Measurements from ENCODE around the gene COL6A5.
"Not testable (repeated sequence)": the region's sequence is repeated elsewhere in the genome, so short reads cannot be mapped to it uniquely, and the experiment has no call there.

COL6A5 gene

DNA sequence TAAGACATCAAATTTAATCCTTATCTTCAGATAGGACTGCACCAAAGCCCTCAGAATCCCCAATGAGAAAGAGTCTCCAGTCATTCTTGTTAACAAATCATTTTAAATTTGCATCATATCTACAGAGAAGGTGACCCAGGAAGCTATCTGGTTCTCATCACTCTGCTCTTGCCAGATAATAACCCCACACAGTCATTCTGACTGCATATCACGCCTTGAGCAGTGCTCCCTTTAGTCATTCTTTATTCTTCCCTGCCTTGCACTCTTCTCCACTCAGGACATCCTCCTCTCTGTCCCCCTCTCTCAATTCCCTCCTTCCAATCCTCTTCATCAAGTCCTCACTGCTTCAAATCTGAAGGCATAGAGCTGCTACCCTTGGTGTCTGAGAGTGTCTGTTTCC lies 87.8 kb downstream of the COL6A5 start:
- DNase-seq (ENCODE audit: low read depth in 3 of 3, low spot score in 1 of 3): no peak

DNA sequence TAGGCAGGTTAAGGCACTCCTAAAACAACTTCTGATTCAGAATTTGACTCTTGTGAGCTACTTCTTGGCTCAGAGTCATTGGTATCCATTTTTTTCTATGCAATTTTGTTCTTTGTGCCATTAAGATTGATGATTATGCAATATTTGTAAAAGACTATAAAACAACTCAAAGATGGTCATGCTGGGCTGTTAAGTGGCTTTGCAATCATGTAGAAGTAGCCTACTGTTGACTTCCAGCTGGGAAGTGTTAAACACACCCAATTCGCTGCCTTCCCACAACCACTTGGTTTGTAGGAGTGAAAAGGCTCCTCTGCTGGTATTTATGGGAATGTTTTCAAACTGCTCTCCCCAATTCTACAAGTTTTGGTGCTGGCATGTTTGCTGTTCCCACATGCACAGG lies 96.8 kb downstream of the COL6A5 start:
- no peak for DNase-seq (ENCODE audit: low read depth in 3 of 3, low spot score in 1 of 3)

DNA sequence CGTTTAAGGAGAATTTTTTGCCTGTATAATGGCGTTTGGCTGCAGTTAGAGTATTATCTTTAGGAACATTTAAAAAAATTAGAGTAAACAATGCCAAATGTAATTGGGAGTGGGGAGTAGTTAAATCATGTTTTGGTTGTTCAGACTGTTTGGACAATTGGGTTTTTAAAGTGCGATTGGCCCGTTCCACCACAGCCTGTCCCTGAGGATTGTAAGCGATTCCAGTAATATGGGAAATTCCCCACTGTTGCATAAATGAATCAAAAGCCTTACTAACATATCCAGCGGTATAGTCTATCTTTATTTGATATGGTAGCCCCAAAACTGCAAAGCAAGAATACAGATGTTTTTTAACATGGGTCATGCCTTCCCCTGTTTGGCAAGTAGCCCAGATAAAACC lies 101.4 kb downstream of the COL6A5 start:
- DNase-seq (ENCODE audit: low read depth in 3 of 3, low spot score in 1 of 3): not testable (repeated sequence)

DNA sequence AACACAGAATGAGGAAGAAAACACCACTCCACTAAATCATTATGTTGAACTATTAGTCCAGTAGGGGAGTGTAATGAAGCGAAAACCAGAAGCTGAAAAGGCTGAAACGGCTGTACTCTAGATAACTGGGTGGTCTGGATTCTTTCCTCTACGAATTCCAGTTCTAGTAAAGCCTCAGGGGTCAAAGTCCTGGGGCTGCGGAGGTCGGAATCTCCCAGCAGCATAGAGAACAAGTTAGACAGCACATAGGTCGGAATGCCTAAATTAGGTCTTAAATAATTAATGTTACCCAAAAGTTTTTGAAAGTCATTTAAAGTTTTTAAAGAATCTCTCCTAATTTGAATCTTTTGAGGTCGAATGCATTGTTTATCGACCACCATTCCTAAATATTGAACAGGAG lies 102.7 kb downstream of the COL6A5 start:
- not testable (repeated sequence) for DNase-seq (ENCODE audit: low read depth in 3 of 3, low spot score in 1 of 3)

DNA sequence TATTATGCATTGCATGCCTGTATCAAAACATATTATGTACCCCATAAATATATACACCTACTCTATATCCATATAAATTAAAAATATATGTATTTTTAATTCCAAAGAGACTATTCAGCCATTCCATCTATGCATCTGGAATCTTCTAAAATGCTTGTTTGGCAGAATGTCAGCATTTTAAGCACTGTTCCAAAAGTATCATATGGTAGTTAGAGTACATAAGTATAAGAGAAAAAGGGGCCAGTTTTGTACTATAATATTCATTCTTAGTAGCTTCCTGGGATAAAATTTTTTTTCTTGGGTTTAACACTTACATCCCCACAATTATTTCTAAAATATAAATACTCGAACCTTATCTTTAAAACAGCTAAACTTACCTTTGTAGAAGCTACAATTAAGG lies 111.1 kb downstream of the COL6A5 start:
- no peak for DNase-seq (ENCODE audit: low read depth in 3 of 3, low spot score in 1 of 3)

DNA sequence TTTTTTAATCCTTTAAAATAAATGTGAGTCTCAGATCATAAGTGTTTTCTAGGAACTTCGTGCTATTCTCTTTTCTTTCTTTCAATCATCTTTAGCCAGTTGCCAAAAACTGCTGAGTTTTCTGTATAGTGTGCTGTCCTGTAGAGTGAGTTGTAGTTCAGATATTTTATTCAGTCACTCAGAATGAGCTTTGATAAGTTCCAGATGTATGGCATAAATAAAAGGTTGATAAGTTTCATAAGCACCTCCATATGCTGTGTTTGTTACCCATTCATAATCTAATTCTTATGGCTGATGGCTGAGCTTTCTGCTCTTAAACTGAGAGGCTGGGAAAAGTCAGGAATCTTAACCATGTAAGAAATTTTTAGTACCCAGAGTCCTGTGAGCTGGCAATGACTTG lies 112.2 kb downstream of the COL6A5 start:
- DNase-seq (ENCODE audit: low read depth in 3 of 3, low spot score in 1 of 3): no peak

DNA sequence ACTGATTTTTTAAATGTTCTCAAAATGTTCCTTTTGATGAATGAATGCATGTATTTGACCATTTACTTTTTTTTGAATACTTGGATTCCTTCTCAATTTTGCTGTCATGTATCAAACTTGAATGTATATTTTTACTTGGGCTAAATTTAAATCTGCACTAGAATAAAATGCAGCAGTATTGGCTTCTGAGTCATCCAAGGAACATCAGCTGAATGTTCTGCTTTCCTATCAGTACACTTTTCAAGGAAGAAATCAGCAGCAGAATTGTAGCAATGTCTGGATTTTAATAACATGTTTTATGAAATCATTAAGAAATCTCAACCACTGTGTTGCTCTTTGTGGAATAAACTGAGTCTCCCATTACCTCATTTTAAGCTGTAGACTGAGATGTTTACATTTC lies 114.5 kb downstream of the COL6A5 start:
- DNase-seq (ENCODE audit: low read depth in 3 of 3, low spot score in 1 of 3): no peak

DNA sequence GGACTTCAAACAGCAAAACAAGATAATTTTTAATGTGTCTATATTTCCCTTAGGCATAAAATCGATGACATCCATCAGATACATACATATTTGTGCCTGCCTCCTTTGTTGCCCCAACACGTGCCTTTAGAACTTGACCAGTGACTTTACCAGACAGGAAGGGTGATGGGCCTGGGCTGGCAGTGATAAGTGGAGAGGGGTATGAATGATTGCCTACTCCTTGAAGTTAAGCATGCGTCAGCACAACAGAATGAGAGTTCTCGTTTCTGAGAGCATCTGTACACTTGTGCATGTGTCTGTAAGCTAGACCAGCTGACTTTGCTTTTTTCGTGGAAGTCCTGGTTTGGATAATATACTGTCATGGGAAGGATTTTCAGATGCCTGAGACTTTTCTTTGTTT lies 116.6 kb downstream of the COL6A5 start:
- DNase-seq (ENCODE audit: low read depth in 3 of 3, low spot score in 1 of 3): no peak

DNA sequence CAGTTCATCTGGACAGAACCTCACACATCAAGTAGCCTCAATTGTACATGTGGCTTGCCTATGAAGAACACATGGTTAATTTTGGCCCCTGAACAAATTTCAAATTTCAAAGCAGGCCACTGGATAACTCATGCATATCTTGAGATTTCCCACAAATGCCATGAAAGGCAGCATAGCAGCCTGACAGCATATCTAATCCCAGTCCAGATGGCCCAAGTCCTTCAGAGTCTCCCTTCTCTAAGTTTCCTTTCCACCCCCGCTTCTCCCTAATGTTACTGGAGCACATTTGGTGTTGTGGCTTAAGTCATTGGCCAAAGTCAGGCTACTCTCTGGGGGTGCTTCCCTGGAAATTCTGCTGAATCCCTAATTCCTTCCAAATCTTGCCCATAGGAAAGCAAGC lies 117.7 kb downstream of the COL6A5 start:
- DNase-seq (ENCODE audit: low read depth in 3 of 3, low spot score in 1 of 3): no peak

DNA sequence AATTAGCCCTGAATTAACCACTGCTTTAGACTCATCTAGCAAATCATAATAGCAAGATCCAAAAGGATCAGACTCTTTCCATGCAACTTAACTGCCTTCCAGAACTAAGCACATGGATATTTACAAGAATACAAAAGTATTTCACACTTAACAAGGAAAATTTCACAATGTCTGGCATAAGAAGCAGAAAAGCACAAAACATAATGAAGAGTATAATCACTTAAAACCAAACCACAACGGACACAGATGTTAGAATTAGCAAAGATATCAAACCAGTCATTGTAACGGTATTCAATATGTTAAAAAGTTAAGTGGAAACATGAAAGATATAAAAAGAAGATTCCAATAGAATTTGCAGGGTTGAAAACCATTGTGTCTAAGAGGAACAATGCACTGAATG lies 120.0 kb downstream of the COL6A5 start:
- no peak for DNase-seq (ENCODE audit: low read depth in 3 of 3, low spot score in 1 of 3)

DNA sequence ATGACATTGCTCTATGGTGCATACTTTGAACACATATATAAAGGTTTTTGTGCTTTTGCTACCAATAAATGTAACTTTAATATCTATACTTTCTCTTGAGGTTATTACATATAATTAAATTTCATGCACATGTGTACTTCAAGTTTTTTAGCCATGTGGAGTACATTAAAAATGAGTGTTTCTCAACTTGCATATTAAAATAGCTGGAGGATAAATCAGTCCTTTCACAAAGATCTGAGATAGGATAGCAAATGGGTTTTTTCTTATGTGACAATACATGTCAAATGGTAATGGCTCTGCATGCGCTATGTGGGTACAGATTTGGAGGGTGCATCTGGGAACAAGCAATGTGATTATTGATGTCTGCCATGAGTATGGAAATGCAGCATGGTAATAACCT lies 122.8 kb downstream of the COL6A5 start:
- DNase-seq (ENCODE audit: low read depth in 3 of 3, low spot score in 1 of 3): no peak

DNA sequence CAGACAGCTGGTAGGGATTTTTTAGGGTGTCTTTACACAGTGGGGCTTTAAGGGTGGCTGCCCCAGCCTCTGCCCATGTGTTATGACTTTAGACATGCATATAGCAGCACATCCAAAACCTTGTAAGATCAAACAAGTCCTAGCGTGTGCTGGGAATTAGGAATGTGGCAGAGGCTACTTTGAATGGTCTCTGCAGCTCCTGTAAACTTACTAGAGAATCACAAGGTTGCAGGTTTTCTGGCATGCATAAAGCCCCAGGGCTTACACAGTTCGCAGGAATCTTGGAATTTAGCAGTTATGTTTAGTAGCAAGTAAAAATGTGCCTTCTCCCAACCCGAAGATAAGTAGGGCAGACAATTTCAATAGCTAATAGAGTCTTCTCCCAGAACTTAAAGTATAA lies 124.7 kb downstream of the COL6A5 start:
- DNase-seq (ENCODE audit: low read depth in 3 of 3, low spot score in 1 of 3): no peak

DNA sequence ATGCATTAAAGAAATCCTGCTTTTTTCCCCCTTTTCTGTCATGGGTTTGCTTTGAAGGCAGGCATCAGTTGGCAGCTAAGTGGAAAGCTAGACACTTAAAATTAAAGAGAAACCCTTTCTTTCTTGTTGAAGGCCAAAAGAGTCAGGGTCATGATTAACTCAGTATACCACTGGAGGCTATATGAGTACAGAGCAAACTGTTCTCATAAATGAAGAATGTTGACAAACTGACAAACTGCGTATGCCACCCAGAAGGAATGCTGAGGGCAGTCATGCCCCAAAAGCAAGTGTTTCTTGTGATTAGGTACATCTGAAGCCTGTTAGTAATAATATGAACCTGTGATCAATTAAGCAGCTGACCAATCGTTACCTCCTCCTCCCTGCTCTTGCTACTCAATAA lies 127.9 kb downstream of the COL6A5 start:
- DNase-seq (ENCODE audit: low read depth in 3 of 3, low spot score in 1 of 3): no peak

DNA sequence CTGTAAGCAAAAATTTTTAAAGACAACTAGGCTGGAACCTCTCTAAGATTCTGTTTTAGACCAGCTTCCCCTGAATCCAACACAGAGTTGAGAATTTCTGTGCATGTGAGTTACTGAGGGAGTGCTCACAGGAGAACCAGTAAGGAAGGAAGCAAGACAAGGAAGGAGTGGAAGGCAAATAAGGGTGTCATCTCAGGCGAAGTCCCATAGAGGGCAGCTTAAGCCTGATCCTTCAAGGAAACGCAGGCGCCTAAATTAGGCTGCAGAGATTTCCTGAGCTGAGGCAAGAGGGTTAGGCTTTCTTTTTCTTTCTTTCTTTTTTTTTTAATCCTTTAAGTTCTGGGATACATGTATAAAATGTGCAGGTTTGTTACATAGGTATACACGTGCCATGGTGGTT lies 135.3 kb downstream of the COL6A5 start:
- DNase-seq (ENCODE audit: low read depth in 3 of 3, low spot score in 1 of 3): no peak

DNA sequence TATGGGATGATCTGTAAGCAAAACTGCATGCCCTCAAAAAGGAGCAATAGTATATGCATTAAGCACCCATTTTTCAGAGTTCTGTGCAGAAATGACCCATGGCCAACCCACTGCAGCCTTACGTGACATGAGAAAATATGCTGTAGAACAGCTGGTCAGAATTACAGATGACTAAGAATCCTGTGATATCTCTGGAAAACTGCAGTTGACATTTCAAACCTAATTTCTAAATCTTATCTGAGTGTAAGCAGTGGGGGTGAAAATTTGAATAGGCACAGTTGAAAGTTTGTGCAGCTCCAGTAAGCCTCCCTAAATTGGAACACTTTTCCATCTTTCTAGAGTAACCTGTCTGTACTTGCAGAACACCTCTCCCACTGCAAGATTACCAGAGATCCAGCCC lies 142.8 kb downstream of the COL6A5 start:
- no peak for DNase-seq (ENCODE audit: low read depth in 3 of 3, low spot score in 1 of 3)

DNA sequence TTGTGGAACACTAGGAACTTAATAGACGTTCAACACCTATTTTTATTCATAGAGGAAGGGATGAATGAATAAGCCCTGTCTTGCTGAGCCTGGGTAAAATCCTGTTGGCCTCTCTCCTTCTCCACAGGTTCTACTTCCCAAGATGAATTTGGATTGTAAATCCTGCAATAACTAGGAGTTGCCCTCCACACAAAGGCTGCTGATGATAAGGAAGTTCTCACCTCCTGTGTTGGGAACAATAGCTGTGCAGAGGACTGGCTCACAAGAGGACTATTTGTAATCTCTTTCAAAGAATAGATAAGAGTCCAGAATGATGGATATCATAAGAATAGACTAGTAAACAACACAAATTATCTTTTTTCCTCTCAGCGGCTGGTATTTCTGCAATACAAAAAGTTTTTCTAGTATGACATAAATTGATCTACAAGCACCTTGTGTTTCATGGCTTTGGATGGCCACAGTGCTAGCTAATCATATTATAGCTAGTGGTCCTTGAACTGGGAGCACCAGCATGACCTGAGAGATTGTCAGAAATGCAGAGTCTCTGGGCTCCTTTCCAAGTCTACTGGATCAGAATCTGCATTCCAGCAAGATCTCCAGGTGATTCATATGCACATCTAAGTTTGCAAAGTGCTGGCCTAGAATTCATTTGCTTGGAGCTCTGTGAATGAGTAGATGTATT lies 143.4 kb downstream of the COL6A5 start:
- no peak for DNase-seq (ENCODE audit: low read depth in 3 of 3, low spot score in 1 of 3)

DNA sequence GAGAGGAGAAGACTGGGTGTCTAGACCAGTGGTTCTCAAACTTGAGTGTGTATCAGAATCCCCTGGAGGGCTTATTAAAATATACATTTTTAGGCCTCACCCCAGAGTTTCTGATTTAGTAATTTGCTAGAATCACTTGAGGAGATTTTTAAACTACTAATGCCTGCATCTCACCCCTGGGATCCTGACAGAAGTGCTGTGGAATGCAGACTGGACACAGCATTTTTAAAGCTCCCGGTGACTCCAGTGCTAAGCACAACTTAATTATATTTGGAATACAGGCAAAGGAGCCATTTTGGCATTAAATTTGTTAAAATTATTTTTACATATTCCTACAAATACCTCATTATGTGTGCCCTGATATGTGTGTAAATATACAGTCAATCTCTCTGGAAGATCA lies 144.8 kb downstream of the COL6A5 start:
- DNase-seq (ENCODE audit: low read depth in 3 of 3, low spot score in 1 of 3): no peak

DNA sequence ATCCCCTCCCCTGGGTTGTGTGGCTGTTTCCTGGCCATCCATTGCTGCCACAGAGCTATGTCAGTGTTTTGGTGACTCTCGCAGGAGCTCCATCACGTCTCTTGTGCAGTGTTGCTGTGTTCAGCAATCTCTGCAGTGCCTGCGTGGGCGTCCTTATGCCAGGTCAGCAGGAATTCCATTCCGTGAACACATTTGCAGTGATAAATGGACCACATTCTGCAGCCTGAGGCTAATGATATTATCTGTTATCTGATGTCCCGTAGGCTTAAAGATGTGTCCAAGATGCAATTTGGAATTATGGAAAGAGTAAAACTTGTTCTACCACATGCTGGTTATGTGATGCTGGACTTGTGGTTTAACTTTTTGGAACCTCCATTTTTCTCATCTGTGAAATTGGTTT lies 146.0 kb downstream of the COL6A5 start:
- no peak for DNase-seq (ENCODE audit: low read depth in 3 of 3, low spot score in 1 of 3)

DNA sequence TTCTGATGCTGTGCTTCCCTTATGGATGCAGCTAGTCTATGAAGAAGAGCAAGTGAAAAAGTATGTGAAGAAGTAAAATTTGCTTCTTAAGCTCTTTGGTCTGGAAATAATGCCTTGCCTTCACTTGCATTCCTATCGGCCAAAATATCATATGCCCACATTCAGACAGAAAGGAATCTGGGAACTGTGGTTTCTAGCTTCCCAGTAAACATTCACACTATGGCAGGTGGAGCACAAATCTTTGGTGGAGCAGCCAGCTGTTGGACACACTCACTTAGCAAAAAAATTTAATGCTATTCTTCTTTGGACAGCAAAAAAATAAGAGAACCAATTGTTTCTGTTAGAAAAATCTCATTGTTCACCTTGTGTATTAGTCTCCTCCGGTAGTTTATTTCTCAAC lies 159.2 kb downstream of the COL6A5 start:
- no peak for DNase-seq (ENCODE audit: low read depth in 3 of 3, low spot score in 1 of 3)

DNA sequence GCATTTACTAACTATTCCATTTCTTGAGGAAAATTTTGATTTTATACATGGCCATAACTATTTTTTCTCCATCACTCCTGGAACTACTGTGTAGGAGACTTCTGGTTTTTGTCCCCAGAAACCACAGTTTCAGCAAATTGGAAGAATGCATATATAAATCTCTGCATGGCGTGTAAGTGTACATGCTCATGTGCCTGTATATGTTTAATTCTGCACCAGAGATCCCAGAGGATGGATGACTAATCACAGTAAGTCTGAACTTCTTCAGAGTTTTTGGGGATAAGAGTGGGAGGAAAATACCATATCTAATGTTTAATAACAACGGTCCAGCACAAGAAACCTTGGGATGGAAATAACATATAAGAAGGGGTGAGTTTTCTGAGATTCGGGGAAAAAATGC lies 160.6 kb downstream of the COL6A5 start:
- DNase-seq (ENCODE audit: low read depth in 3 of 3, low spot score in 1 of 3): no peak

DNA sequence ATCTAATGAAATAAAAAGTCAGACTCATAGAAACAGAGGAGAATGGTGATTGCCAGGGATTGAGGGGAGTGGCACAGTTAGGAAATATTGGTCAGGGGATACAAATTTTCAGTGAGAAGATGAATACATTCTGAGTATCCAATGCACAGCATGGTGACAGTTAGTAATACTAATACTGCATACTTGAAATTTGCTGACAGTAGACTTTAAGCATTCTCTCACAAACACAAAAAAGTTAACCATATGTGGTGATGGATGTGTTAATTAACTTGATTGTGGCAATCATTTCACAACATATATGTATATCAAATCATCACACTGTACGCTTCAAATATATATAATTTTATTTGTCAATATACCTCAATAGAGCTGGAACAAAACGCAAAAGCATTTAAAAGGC lies 162.3 kb downstream of the COL6A5 start:
- DNase-seq (ENCODE audit: low read depth in 3 of 3, low spot score in 1 of 3): no peak

DNA sequence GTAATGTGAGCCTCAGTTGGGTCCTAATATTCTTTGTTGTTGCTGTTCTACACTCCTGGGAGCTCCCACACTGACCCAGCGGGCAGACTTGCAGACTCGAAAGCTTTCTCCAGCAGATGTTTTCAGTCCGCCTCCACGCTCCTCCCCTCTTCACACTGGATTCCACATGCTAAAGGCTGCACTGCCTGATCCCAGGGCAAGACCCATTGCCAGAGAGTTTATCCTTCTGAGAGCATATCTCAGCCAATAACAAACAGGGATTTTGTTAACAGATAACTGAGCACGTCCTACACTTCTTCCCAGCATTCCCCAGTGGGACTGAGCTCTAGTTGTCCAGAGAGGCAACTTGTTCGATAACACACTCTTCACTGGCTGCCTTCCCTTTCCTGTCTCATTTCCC lies 163.5 kb downstream of the COL6A5 start:
- DNase-seq (ENCODE audit: low read depth in 3 of 3, low spot score in 1 of 3): no peak

DNA sequence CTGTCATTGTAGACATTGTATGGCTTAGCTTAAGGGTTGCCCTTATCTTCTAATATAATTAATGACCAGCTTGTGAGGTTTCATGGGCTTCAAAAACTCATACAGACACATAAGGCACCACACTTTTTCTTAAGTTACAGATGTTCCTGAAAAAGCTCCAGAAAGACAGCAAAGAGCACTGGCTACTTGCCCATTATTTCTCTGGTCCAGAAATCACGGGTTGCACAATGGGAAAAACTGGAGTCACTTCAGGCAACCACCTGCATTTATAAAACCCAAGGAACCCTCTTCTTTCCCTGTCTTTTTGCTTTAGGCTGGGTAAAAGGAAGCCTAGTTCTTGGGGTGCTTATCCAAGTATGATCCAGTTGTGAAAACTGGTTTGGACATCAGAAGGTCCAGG lies 169.2 kb downstream of the COL6A5 start:
- DNase-seq (ENCODE audit: low read depth in 3 of 3, low spot score in 1 of 3): no peak

DNA sequence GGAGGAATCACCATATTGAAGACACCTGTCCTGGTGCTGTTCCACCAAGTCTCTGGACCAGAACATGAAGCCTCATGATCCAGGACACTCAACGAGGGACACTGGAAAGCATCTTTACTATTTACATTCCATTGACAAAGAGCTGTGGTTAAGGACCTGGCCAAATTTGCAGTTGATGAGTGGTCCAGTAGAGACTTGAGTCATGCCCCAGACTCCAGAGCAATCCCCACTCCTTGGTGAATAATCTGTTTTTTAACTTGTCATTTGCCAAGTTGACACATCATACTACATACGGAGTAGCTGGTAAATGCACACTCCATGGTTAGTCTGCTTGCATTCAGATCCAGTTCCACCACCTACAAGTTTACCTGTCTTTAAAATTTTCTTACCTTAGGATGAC lies 170.3 kb downstream of the COL6A5 start:
- no peak for DNase-seq (ENCODE audit: low read depth in 3 of 3, low spot score in 1 of 3)

All from stimulated activated CD4-positive, alpha-beta T cell treated with anti-CD3 and anti-CD28 coated beads, TNF-alpha, amount 100 ng/mL, for 1 hour (primary cell).